ENCODE results near the gene CELSR3. TPM values are rescaled to one million over a fixed set of nuclear protein-coding genes. Genes with fewer than 3 reads are reported as not detected.

The CELSR3 gene
- total RNA-seq, 2 donors from 2014 or later = 20.7 to 30.1 TPM

GRCh38 chr3:48619541-48620524, 42.9 kb downstream of the CELSR3 start:
- DNase-seq = no peak
- TF ChIP-seq, protein P1, sequence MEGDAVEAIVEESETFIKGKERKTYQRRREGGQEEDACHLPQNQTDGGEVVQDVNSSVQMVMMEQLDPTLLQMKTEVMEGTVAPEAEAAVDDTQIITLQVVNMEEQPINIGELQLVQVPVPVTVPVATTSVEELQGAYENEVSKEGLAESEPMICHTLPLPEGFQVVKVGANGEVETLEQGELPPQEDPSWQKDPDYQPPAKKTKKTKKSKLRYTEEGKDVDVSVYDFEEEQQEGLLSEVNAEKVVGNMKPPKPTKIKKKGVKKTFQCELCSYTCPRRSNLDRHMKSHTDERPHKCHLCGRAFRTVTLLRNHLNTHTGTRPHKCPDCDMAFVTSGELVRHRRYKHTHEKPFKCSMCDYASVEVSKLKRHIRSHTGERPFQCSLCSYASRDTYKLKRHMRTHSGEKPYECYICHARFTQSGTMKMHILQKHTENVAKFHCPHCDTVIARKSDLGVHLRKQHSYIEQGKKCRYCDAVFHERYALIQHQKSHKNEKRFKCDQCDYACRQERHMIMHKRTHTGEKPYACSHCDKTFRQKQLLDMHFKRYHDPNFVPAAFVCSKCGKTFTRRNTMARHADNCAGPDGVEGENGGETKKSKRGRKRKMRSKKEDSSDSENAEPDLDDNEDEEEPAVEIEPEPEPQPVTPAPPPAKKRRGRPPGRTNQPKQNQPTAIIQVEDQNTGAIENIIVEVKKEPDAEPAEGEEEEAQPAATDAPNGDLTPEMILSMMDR (conservative IDR thresholded peaks at IDR 0.05) = no peak
- no peaks in the 10 kb centered on the region for H3K4me1 ChIP-seq (ENCODE audit: control insufficient read depth, insufficient read depth, low read length)
- peaks cover 28% of the 10 kb centered on the region for H3K9me3 ChIP-seq (ENCODE audit: control insufficient read depth, low read length)
- WGBS, 2 experiments (ENCODE audit: insufficient coverage in 1 of 2, insufficient read length in 1 of 2) = 94 to 100% methylated on average over 4 to 7 of the region's 7 CpGs
- no peaks in the 10 kb centered on the region for H3K27me3 ChIP-seq (ENCODE audit: control insufficient read depth, insufficient read depth, low read length, poor library complexity, severe bottlenecking)
- H3K4me3 ChIP-seq (ENCODE audit: low read length) = no peak overlapping the region
- peaks cover 21% of the 10 kb centered on the region for H3K36me3 Mint-ChIP-seq (ENCODE audit: low read depth)
- no peaks in the 10 kb centered on the region for H3K27me3 Mint-ChIP-seq (ENCODE audit: insufficient read depth)
- H3K4me1 Mint-ChIP-seq = no peaks in the 10 kb centered on the region
- no peak overlapping the region for H3K27ac ChIP-seq (ENCODE audit: low read depth, low read length)
- no peak overlapping the region for H3K27ac Mint-ChIP-seq
- peaks cover under 1% of the 10 kb centered on the region for H3K36me3 ChIP-seq (ENCODE audit: control insufficient read depth, insufficient read depth, low read length)
- H3K4me3 Mint-ChIP-seq = no peak overlapping the region
- H3K9me3 Mint-ChIP-seq = peaks cover 22% of the 10 kb centered on the region
- no peak overlapping the region for H3K9ac ChIP-seq (ENCODE audit: extremely low read depth, low read length, poor library complexity, severe bottlenecking)

DNA sequence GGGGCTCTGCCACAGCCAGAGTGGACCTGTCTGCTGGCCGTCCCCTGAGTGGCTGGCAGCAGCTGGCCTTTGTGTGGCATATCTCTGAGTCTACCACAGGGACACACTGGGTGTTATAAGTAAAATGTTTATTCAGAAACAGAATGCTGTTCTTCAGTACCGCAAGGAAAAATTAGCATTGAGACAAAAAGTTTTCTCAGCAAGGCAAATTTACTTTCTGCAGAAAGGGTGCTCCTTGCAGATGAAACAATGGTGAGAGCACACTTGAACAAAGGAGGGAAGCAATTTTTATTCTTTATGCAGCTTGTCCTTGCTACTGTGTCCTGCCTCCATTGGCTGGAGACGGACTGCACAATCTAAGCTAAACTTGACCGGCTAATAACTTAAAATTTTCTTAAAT, 45.1 kb downstream of the CELSR3 start:
- WGBS, 2 experiments (ENCODE audit: insufficient coverage in 1 of 2, insufficient read length in 1 of 2) = 94 to 100% methylated on average over 4 of the region's 4 CpGs
- Mint-ChIP-seq H3K4me1 (no peaks in the 10 kb centered on the region), H3K27ac (no peak overlapping the region), H3K4me3 (no peak overlapping the region), H3K9me3 (peaks cover 22% of the 10 kb centered on the region), H3K27me3 (ENCODE audit: insufficient read depth) (no peaks in the 10 kb centered on the region), H3K36me3 (ENCODE audit: low read depth) (peaks cover 13% of the 10 kb centered on the region)
- no peaks in the 10 kb centered on the region for H3K27me3 ChIP-seq (ENCODE audit: control insufficient read depth, insufficient read depth, low read length, poor library complexity, severe bottlenecking)
- no peak overlapping the region for H3K9ac ChIP-seq (ENCODE audit: extremely low read depth, low read length, poor library complexity, severe bottlenecking)
- H3K36me3 ChIP-seq (ENCODE audit: control insufficient read depth, insufficient read depth, low read length) = no peaks in the 10 kb centered on the region
- DNase-seq = no peak
- peak overlapping the region; percentile 29 for H3K4me3 ChIP-seq (ENCODE audit: low read length)
- TF ChIP-seq, protein P1 (conservative IDR thresholded peaks at IDR 0.05) = no peak
- H3K9me3 ChIP-seq (ENCODE audit: control insufficient read depth, low read length) = peaks cover 28% of the 10 kb centered on the region
- H3K4me1 ChIP-seq (ENCODE audit: control insufficient read depth, insufficient read depth, low read length) = no peaks in the 10 kb centered on the region
- no peak overlapping the region for H3K27ac ChIP-seq (ENCODE audit: low read depth, low read length)

GRCh38 chr3:48614044-48614443, 48.6 kb downstream of the CELSR3 start:
- Histone ChIP-seq H3K4me3 (ENCODE audit: low read length) (no peak overlapping the region), H3K4me1 (ENCODE audit: control insufficient read depth, insufficient read depth, low read length) (no peaks in the 10 kb centered on the region), H3K27me3 (ENCODE audit: control insufficient read depth, insufficient read depth, low read length, poor library complexity, severe bottlenecking) (no peaks in the 10 kb centered on the region), H3K27ac (ENCODE audit: low read depth, low read length) (no peak overlapping the region), H3K9me3 (ENCODE audit: control insufficient read depth, low read length) (peaks cover 28% of the 10 kb centered on the region), H3K9ac (ENCODE audit: extremely low read depth, low read length, poor library complexity, severe bottlenecking) (no peak overlapping the region), H3K36me3 (ENCODE audit: control insufficient read depth, insufficient read depth, low read length) (no peaks in the 10 kb centered on the region)
- Mint-ChIP-seq H3K4me1 (no peaks in the 10 kb centered on the region), H3K4me3 (no peak overlapping the region), H3K36me3 (ENCODE audit: low read depth) (peaks cover 11% of the 10 kb centered on the region), H3K27ac (no peak overlapping the region), H3K27me3 (ENCODE audit: insufficient read depth) (no peaks in the 10 kb centered on the region), H3K9me3 (peaks cover 22% of the 10 kb centered on the region)
- 96 to 100% methylated on average over 1 to 3 of the region's 3 CpGs for WGBS, 2 experiments (ENCODE audit: insufficient coverage in 1 of 2, insufficient read length in 1 of 2)
- TF ChIP-seq, protein P1 (conservative IDR thresholded peaks at IDR 0.05) = no peak
- no peak for DNase-seq
